ENCODE data around the gene SP9.

SP9 gene

GRCh38 chr2:174342686-174343342, 8.1 kb downstream of the SP9 start:
- no peak overlapping the region for H3K4me3 ChIP-seq (replicated peaks; ENCODE audit: low read depth, low read length)
- no peak for DNase-seq (ENCODE audit: low read depth)
- no peak for TF ChIP-seq CTCF (IDR thresholded peaks at IDR 0.05; ENCODE audit: low read length, missing control alignments)

- no peak overlapping the region for H3K4me3 ChIP-seq (replicated peaks; ENCODE audit: low read depth, low read length)
- TF ChIP-seq CTCF (IDR thresholded peaks at IDR 0.05; ENCODE audit: low read length, missing control alignments): no peak
- DNase-seq (ENCODE audit: low read depth): no peak
Measured at GRCh38 chr2:174343343-174343622, 8.5 kb downstream of the SP9 start.

GRCh38 chr2:174343623-174344455, 9.1 kb downstream of the SP9 start:
- no peak for TF ChIP-seq CTCF (IDR thresholded peaks at IDR 0.05; ENCODE audit: low read length, missing control alignments)
- no peak overlapping the region for H3K4me3 ChIP-seq (replicated peaks; ENCODE audit: low read depth, low read length)
- no peak for DNase-seq (ENCODE audit: low read depth)

- H3K4me3 ChIP-seq (replicated peaks; ENCODE audit: low read depth, low read length): no peak overlapping the region
- DNase-seq (ENCODE audit: low read depth): peak; percentile 54
- peak; percentile 21 for TF ChIP-seq CTCF (IDR thresholded peaks at IDR 0.05; ENCODE audit: low read length, missing control alignments)
Measured at GRCh38 chr2:174344716-174345461, 10.1 kb downstream of the SP9 start.

GRCh38 chr2:174350018-174350417, 15.3 kb downstream of the SP9 start:
- TF ChIP-seq CTCF (IDR thresholded peaks at IDR 0.05; ENCODE audit: low read length, missing control alignments): peak; percentile 52
- DNase-seq (ENCODE audit: low read depth): peak; percentile 39
- no peak overlapping the region for H3K4me3 ChIP-seq (replicated peaks; ENCODE audit: low read depth, low read length)

- TF ChIP-seq CTCF (IDR thresholded peaks at IDR 0.05; ENCODE audit: low read length, missing control alignments): no peak
- no peak overlapping the region for H3K4me3 ChIP-seq (replicated peaks; ENCODE audit: low read depth, low read length)
- no peak for DNase-seq (ENCODE audit: low read depth)
Measured at GRCh38 chr2:174350593-174351181, 15.9 kb downstream of the SP9 start.

Measured in fibroblast of pulmonary artery (primary cell).